Fibroblast of upper back skin (primary cell): ENCODE measurements around the gene IFNAR2.
A peak's percentile ranks its signal among the peaks of the same experiment; 100 is the strongest.
"Not testable (repeated sequence)": the region's sequence is repeated elsewhere in the genome, so short reads cannot be mapped to it uniquely, and the experiment has no call there.

Source experiments
- DNase-seq: peaks from one replicate; pipeline ENCODE4 v3.0.0-alpha.2; 2013

IFNAR2 gene

DNA sequence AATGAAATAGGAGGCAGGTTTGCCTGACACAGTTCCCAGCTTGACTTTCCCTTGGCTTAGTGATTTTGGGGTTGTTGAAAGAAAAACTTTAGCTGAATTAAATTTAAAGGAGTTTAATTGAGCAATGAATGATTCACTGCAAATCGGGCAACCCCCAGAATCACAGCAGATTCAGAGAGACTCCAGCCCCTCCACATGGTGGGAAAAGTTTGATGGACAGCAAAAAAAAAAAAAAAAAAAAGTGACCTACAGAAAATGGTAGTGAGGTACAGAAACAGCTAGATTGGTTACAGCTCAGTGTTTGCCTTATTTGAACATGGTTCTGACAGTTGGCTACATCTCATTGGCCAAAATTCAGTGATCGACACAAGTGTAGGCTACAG, 12.6 kb upstream of the IFNAR2 start:
- no peak for DNase-seq

DNA sequence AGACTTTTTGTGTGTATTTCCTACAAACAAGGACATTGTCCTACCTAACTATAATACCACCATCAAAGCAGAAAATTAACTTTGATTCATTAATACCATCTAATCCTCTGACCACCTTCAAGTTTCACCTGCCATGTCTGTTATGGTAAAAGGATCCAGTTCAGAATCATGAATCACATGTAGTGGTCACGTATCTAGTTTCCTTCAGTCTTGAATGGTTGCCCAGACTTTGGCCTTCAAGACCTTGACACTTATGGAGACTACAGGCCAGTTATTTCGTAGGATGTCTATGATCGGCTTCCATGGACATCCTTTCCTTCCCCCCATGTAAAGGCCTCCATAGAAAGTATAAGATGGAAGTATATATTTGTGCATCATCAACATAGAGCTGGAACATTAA, 10.4 kb upstream of the IFNAR2 start:
- DNase-seq = no peak

DNA sequence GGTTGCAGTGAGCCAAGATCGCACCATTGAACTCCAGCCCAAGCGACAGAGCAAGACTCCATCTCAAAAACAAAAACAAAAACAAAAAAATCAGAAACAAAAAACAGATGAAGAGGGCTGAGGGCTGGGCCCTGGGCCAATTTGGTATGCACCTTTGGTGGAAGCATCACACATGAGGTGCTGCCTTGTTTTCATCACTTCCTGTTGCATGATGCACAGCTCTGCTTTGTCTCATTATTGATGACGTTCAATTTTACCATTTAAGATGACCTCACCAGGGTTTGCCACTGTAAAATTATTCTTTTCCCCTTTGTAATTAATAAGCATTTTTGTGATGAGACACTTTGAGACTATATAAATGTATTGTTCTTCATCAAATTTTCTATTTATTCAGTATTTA, 9.8 kb upstream of the IFNAR2 start:
- no peak for DNase-seq

DNA sequence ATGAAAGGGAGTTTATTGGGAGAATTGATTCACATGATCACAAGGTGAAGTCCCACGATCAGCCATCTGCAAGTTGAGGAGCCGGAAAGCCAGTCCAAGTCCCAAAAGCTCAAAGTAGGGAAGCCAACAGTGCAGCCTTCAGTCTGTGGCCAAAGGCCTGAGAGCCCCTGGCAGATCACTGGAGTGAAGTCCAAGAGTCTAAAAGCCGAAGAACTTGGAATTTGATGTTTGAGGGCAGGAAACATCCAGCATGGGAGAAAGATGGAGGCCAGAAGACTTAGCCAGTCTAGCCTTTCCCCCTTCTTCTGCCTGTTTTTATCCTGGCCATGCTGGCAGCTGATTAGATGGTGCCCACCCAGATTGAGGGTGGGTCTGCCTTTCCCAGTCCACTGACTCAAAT, 4.4 kb upstream of the IFNAR2 start:
- not testable (repeated sequence) for DNase-seq

DNA sequence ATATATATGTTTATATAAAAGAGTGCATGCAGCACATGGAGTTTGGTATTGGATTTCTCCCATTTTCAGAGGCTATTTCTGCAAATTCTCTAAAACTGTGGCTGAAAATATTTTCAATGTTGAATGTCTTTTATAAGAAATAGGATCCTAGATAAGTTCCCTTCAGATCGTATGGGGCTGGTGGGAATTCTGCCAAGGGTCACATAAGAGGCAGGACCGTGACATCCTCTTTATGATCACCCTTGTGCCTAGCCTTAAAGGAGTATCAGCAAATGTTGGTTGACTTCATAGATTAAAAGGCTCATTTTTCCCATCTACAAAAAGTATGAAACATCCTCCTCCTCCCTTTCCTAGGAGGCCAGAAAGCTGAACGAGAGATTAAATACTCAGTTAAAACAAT, 1.3 kb upstream of the IFNAR2 start:
- DNase-seq = no peak

DNA sequence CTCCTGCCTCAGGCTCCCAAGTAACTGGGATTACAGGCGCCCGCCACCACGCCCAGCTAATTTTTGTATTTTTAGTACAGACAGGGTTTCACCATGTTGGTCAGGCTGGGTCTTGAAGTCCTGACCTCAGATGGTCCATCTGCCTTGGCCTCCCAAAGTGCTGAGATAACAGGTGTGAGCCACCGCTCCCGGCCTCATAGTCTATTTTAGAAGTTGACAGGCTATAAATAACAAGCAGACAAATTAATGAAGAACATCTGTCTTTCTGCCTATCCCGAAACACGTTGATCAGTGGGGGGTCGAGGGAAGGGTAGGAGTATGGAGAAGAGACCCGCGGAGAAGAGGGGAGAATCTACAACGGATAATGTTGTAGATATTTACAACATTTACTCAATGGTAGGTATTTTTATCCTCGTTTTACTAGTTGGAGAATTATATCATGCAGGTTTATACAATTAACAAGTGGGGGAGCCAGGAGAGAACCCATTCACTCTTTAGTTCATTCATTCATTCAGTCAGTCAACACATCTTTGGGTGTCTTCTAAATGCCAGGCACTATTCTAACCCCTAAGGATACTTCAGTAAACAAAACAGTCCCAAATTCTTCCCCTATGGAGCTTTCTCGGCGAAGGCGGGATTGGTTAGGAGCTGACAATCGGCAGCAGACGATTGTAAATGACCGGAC, 497 bp upstream of the IFNAR2 start:
- no peak for DNase-seq

DNA sequence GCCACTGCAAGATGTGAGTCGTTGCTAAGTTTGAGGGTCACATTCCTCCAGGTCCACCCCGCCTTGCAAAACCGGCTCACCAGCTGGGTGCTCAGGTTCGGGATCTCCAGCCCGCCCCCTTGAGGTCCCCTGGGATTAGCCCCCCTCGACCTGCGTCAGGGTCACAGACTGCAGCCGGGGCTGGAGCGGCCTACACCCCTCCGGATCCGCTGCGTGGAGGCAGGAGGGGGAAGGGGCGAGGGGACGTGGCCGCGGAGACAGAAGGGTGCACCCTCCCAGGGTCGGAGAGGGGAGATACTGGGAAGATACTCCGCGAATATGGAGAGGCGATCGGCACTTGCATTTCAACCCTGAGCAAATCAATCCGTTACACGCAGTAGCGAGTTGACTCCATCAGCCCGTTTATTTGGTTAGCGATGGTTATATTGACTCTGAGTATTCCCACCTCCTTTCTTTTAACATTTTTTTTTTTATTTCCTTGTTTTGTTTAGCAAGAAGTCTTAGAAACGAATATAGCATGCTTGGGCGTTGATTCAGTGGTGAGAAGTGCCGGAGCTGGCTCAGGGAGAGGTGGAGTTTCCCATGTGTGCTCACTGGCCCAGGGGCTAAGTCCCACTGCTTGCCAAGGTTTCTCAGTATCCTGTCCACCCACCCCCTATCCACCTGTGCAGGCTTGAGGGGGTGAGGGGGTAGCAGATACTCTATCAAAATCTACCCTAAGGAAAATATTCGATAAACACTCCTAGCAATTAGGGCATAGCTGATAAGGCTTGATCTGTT, 997 bp downstream of the IFNAR2 start:
- DNase-seq = peak; percentile 25

DNA sequence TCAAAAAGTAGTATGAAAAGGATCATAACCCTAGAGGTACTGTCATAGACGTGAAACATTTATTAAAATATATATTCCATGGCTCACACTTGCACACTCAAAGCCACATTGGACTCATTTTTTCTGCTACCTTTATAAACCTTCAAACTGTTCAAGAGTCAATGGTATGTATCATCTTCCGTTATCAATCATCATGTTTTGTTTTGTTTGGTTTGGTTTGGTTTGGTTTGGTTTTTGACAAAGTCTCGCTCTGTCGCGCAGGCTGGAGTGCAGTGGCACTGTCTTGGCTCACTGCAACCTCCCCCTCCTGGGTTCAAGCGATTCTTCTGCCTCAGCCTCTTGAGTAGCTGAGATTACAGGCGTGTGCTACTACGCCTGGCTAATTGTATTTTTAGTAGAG, 1.8 kb downstream of the IFNAR2 start:
- no peak for DNase-seq

DNA sequence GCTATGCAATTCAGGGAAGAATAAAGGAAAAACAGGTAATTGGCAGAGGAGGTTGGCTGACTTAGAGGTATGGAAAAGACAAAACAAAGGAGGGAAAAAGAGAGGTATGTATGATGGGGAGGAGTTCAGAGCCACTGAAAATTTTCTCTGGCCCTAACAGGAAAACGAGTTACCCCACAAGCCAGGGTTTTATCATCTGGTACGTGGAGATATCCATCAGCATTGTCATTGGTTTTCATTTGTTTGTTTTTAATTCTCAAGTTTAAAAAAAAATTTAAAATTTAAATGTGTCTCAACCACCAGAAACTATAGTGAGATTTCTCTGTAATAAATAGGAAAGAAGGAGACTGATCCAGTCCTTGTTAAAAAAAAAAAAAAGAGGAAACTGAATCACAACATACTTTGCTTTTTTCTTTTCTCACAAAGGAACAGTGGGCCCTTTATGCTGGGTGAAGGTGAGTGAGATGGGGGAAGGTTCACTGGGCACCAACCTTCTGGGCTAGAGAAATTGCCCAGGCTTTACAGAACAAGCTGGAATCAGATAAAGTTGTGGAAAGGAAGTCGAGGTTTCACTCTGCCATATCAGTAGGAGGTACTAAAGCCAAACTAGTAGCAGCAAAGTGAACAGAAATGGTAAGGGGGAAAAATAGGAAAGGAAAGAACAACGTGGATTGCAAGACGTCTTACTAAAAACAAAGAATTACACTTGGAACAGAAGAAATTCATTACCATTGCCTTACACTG, 2.7 kb downstream of the IFNAR2 start:
- no peak for DNase-seq

DNA sequence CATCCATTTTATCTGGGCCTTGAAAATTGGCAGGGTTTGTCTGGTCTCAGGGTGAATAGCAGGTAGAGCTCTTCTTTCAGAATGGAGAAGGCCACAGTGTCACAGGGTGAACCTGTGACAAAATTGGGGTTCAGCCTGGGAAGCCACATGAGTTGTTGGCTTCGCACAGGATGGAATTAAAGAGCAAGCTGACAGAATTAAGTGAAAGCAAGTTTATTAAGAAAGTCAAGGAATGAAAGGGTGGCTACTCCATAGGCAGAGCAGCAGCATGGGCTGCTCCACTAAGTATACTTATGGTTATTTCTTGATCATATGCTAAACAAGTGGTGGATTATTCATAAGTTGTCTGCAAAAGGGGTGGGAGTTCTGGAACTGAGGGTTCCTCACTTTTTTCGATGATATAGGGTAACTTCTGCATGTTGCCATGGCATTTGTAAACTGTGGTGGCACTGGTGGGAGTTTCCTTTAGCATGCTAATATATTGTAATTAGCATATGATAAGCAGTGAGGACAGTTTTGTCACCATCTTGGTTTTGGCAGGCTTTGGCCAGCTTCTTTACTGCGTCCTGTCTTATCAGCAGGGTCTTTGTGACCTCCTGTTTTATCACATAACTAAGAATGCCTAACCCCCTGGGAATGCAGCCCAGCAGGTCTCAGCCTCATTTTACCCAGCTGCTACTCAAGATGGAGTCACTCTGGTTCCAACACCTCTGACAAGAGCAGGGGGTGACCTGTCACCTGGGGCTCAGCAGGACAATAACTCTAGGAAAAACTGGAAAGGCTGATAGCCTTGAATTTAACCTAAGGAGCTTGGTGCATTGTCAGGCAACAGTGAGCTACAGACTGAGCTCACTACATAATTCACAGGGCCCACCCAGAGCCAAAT, 5.1 kb downstream of the IFNAR2 start:
- DNase-seq = no peak

DNA sequence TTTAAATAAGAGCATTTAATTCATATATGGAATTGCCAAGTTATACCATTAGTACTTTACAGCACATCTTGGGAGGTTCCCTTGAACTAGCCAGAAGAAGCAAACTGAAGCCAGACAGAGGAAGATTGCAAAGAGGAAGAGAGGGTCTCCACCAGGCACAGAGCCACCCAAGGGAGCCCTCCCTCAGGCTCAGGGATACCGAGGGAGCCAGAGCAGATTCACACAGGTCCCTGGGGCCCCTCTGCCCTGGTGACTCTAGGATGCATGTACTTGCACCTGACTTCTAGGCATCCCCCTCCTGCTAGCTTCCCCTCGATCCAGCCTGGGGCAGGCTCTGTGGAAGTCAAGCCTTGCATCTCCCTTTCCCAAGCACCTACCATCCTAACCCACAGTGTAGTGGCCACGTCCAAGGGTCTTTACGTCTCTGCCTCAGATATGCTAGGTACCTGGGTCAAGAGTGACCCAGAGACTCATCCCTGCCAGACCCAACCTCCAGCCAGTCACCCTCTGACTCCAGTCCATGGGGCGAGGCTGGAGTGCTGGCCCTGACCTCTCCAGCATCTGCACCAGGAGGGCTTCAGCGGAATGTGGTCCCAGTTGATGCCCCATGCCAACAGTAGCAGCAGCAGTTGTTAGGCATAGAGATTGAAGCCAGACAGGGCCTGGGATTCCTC, 6.4 kb downstream of the IFNAR2 start:
- DNase-seq = no peak

DNA sequence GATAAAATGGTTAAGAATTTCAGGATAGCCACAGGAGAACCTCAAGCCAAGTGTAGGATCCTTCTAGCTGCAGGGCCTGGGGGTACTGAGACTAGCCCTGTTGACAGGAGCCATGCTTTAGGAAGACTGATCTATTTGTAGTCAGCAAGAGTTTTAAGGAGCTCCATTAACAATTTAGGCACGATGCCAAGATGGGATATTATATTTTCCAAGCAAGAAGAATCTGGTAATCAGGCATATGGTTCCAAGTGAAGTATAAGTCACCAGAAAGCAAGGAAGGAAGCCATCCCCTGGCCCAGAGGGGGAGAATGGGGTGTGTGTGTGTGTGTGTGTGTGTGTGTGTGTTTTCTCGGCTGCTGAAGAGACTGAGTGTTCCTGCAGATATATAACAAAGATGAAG, 7.0 kb downstream of the IFNAR2 start:
- peak; percentile 62 for DNase-seq

DNA sequence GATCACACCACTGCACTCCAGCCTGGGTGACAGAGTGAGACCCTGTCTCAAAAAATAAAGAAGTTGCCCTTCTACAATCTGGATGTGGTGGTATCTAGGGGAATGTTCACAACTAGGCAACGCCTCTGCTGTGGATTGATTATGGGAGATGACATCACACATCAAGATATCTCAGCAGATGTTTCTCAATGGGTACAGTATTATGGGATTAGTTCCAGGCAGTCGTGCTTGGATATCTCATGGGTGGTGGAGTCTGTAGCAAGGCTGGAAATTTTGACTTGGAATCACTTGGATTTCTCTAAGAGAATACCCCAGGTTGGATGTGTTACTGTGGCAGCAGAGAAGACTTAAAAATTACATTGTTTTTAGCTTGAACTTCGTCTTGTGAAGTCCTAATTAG, 7.7 kb downstream of the IFNAR2 start:
- DNase-seq = no peak

DNA sequence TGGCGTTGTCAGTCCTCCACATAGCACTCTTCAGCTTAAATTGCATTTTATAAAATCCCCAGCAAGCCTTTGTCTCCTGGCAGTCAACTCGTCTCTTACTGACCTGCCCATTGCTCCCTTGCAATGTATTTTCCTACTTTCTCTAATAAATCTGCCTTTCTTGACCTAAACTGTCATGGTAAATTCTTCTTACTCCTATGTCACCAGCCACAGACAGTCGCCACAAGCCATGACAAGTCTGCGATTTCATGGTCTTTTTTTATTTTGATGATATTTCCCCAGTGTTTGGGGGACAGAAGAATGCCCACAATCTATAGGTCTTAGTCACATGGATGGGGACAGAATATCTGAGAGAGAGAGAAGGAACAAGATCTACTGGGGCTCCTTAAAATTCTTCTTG, 8.4 kb downstream of the IFNAR2 start:
- peak; percentile 23 for DNase-seq

DNA sequence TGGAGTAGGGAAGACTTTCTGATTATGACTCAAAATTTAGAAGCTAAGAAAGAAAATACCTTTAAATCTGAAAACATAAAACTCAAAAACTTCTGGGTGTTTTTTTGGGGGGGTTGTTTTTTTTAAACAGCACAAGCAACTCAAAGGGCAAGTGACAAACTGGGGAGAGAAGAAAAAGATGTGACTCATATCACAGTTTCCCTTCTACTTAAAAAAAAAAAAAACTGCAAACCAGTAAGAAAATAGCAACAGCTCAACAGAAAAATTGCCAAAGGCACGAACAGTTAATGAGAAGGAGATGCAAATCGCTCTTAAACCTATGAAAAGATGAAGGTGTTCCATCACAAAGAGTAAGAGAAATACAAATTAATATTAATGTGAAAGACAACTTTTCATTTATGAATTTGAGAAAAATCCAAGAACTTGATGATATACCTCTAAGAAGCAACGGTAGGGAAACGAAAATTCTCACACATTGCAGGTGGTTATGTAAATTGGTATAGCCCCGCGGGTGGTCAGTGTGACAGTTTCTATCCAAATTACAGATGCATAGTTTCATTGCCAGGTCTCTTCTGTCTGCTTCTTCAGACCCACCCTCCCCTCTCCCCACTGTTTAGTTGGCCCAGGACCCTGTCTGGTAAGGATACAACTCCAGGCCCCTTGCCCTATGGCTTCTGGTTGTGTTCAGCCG, 9.0 kb downstream of the IFNAR2 start:
- DNase-seq = no peak

DNA sequence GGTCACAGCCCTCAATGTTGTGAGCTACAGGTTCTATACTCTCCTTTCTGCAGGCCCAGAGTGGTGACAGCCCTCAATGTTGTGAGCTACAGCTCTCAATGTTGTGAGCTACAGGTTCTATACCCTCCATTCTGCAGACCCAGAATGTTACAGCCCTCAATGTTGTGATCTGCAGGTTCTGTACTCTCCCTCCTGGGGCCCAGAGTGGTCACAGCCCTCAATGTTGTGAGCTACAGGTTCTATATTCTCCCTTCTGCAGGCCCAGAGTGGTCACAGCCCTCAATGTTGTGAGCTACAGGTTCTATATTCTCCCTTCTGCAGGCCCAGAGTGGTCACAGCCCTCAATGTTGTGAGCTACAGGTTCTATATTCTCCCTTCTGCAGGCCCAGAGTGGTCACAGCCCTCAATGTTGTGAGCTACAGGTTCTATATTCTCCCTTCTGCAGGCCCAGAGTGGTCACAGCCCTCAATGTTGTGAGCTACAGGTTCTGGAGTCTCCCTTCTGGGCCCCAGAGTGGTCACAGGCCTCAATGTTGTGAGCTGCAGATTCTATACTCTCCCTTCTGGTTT, 9.9 kb downstream of the IFNAR2 start:
- not testable (repeated sequence) for DNase-seq

DNA sequence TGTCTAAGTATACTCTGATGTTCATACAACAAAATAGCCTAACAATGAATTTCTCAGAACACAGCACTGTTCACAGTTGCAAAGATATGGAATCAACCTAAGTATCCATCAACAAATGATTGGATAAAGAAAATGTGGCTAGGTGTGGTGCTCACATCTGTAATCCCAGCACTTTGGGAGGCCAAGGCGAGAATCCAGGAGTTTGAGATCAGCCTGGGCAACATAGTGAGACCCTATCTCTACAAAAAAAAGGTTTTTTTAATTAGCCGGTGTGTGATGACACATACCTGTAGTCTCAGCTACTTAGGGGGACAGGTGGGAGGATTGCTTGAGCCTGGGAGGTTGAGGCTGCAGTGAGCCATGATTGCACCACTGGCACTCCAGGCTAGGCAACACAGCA, 10.7 kb downstream of the IFNAR2 start:
- DNase-seq = no peak

DNA sequence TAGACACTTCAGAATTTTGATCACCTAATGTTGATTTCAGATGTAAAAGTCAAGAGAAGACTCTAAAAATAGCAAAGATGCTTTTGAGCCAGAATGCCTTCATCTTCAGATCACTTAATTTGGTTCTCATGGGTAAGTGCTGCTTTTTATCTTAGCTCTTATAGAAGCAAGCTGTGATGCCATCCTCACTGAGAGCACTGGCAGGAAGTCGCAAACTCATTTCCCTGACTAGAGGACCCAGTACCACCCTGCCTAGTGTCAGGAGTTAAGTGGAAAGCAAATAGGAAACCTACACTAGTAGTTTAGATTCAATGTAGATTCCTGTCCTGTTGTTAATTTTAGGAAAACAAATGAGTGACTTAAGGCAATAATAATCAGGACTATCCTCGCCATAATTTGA, 12.1 kb downstream of the IFNAR2 start:
- DNase-seq = no peak

DNA sequence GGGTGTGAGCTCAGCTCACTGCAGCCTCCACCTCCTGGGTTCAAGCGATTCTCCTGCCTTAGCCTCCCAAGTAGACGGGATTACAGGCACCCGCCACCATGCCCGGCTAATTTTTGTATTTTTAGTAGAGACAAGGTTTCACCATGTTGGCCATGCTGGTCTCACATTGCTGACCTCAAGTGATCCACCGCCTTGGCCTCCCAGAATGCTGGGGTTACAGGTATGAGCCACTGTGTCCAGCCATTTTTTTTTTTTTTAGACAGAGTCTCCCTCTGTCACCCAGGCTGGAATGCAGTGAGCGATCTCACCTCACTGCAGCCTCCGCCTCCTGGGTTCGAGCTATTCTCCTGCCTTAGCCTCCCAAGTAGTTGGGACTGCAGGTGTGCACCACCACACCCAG, 13.1 kb downstream of the IFNAR2 start:
- not testable (repeated sequence) for DNase-seq

DNA sequence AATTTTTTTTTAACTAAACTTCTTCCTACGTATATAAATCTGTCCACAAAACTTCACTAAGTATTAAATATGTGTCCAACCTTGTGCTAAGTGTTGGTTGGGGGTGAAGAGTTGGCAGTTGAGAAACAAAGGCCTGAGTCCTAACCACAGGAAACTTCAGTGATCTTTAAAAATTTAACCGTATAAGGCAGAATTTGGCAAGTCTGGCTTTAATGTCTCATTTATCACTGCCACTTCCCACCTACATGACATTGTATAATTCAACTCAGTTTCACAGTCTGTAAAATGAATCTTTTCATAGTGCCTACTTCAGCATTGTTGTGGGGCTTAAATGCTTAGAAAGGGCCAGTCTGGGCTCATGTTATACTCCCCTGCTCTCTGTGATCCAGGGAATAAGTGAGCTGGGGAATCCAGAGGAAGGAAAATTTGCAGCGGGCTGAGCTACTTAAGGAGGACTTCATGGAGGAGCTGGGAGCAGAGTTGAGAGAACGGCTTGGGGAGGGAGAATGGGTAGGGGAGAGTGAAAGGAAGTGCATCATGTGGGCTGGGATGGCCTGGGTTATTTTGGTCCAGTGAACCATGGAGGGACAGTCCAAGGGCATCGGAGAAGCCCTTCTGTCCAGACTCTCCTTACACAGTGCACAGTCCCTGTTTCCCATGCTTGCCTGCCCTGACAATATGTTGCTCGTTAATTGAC, 14.5 kb downstream of the IFNAR2 start:
- DNase-seq = no peak

DNA sequence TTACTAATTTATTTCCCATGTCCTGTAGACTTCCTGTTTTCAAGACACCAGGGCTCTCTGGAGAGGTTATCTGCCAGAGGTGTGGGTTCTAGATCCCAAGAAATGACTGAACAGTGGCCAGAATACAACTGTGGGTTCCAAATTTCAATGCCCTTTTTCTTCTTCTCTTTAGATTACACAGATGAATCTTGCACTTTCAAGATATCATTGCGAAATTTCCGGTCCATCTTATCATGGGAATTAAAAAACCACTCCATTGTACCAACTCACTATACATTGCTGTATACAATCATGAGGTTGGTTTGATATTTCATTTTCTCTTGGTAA, 15.0 kb downstream of the IFNAR2 start:
- DNase-seq = no peak
